Osteocyte (in vitro differentiated cells): ENCODE results near the gene S100PBP. TPM values are rescaled to one million over a fixed set of nuclear protein-coding genes. Genes with fewer than 3 reads are reported as not detected.

Source experiments
- DNase-seq: peaks from one replicate; pipeline ENCODE4 v3.0.0; 2021; ENCODE audit warnings: mixed read lengths; ENCODE audit not compliant: unreplicated experiment; ENCODE audit errors: extremely low spot score
- H3K27ac Mint-ChIP-seq: one replicate; pipeline ENCODE4 v1.8.0; 2021; ENCODE audit warnings: mild to moderate bottlenecking, mixed read lengths; ENCODE audit not compliant: unreplicated experiment
- H3K27me3 Mint-ChIP-seq: one replicate; pipeline ENCODE4 v1.8.0; 2021; ENCODE audit warnings: mixed read lengths; ENCODE audit not compliant: unreplicated experiment
- H3K36me3 Mint-ChIP-seq: one replicate; pipeline ENCODE4 v1.8.0; 2021; ENCODE audit warnings: mixed read lengths; ENCODE audit not compliant: unreplicated experiment
- H3K4me1 Mint-ChIP-seq: one replicate; pipeline ENCODE4 v1.8.0; 2021; ENCODE audit warnings: mixed read lengths; ENCODE audit not compliant: unreplicated experiment
- H3K4me3 Mint-ChIP-seq: one replicate; pipeline ENCODE4 v1.8.0; 2021; ENCODE audit warnings: mild to moderate bottlenecking, moderate library complexity, mixed read lengths; ENCODE audit not compliant: unreplicated experiment
- H3K9me3 Mint-ChIP-seq: one replicate; pipeline ENCODE4 v1.8.0; 2021; ENCODE audit warnings: mixed read lengths; ENCODE audit not compliant: unreplicated experiment
- total RNA-seq: library from RNA; stranded (reverse); gene quantifications from 2 replicates; pipeline ENCODE4 v1.2.1, GENCODE V29; 2021
- TF ChIP-seq, protein P1 (sequence below): fragments of 200-600 bp; sonication (generic); IDR thresholded peaks from 2 replicates; pipeline ENCODE4 v1.5.0; 2021; ENCODE audit warnings: antibody characterized with exemption, mild to moderate bottlenecking, moderate library complexity

S100PBP gene
- total RNA-seq, 1 donor from 2014 or later: 49.8 TPM

DNA sequence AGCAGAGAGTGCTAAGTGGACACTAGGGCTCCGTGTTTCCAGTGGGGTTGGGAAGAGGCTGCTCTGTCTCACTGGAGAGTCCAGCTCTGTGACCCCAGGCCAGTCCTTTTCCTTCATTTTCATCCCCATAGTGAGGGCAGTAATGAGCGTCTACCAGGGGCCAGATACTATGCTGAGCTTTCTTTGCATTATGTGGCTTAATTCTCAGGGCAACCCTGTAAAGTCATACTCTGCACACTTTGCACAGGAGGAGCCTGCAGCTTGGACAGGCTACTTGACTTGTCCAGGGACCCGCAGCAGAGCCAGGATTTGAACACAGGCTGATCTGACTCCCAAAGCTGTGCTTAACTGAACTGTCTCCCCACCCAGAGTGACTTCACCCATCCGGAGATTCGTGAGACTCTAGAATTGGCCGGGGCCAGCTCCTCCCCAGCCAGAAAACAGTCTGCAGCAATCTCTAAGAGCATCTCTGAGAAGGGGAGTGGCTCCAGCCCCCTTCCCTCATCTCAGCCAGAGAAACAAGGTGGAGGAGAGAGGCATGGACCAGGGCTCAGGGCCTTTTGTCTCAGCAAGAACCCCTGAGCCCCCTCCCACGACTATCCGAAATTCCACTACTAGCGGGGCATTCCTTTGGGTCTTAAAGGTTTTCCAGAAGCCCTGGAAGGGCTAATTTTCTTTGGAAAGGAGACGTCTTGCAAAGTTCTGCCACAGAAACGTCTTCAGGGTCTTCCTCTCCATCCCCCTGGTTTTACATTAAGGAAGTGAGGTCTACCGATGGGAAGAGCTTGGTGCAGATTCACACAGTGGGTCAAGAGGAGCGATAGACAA is 54.1 kb downstream of the S100PBP start:
- H3K9me3 Mint-ChIP-seq: no peaks in the 10 kb centered on the region
- H3K27ac Mint-ChIP-seq: peak overlapping the region; percentile 52
- peaks cover 34% of the 10 kb centered on the region for H3K4me1 Mint-ChIP-seq
- peaks cover 9% of the 10 kb centered on the region for H3K27me3 Mint-ChIP-seq
- TF ChIP-seq, protein P1, sequence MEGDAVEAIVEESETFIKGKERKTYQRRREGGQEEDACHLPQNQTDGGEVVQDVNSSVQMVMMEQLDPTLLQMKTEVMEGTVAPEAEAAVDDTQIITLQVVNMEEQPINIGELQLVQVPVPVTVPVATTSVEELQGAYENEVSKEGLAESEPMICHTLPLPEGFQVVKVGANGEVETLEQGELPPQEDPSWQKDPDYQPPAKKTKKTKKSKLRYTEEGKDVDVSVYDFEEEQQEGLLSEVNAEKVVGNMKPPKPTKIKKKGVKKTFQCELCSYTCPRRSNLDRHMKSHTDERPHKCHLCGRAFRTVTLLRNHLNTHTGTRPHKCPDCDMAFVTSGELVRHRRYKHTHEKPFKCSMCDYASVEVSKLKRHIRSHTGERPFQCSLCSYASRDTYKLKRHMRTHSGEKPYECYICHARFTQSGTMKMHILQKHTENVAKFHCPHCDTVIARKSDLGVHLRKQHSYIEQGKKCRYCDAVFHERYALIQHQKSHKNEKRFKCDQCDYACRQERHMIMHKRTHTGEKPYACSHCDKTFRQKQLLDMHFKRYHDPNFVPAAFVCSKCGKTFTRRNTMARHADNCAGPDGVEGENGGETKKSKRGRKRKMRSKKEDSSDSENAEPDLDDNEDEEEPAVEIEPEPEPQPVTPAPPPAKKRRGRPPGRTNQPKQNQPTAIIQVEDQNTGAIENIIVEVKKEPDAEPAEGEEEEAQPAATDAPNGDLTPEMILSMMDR: no peak
- no peak for DNase-seq
- peaks cover 3% of the 10 kb centered on the region for H3K36me3 Mint-ChIP-seq
- H3K4me3 Mint-ChIP-seq: peak overlapping the region; percentile 72

- Mint-ChIP-seq H3K4me3 (peak overlapping the region; percentile 6), H3K4me1 (peaks cover 34% of the 10 kb centered on the region), H3K27ac (no peak overlapping the region), H3K9me3 (no peaks in the 10 kb centered on the region), H3K27me3 (peaks cover 9% of the 10 kb centered on the region), H3K36me3 (peaks cover 1% of the 10 kb centered on the region)
- no peak for DNase-seq
- TF ChIP-seq, protein P1: no peak
Measured at GRCh38 chr1:32872192-32872460, 54.7 kb downstream of the S100PBP start.

DNA sequence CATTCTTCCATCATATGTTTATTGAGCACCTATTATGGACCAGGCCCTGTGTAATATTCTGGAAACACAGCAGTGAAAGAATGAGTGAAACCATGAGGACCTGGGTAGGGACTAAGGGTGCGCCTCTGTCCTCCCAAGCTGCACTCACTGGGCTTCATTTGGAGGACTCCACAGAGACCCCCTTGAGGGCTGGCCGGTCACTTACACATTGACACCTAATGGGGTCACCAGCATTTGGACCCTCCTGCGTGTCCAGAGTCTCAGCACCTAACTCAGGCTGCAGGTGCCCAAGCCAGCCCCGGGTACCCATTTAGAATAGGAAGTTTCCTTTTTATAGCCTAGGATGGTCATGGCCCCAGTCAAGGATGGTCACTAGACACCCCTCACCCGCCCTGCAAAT is 56.0 kb downstream of the S100PBP start:
- TF ChIP-seq, protein P1: no peak
- H3K36me3 Mint-ChIP-seq: no peaks in the 10 kb centered on the region
- H3K9me3 Mint-ChIP-seq: no peaks in the 10 kb centered on the region
- no peak overlapping the region for H3K27ac Mint-ChIP-seq
- H3K27me3 Mint-ChIP-seq: peaks cover 19% of the 10 kb centered on the region
- peaks cover 34% of the 10 kb centered on the region for H3K4me1 Mint-ChIP-seq
- DNase-seq: no peak
- H3K4me3 Mint-ChIP-seq: no peak overlapping the region

- TF ChIP-seq, protein P1: no peak
- no peaks in the 10 kb centered on the region for H3K9me3 Mint-ChIP-seq
- peaks cover 19% of the 10 kb centered on the region for H3K27me3 Mint-ChIP-seq
- no peak overlapping the region for H3K27ac Mint-ChIP-seq
- no peaks in the 10 kb centered on the region for H3K36me3 Mint-ChIP-seq
- no peak overlapping the region for H3K4me3 Mint-ChIP-seq
- DNase-seq: no peak
- peaks cover 31% of the 10 kb centered on the region for H3K4me1 Mint-ChIP-seq
Measured at GRCh38 chr1:32874860-32875752, 57.7 kb downstream of the S100PBP start.
